ENCODE data around the gene BRSK2.

DNA sequence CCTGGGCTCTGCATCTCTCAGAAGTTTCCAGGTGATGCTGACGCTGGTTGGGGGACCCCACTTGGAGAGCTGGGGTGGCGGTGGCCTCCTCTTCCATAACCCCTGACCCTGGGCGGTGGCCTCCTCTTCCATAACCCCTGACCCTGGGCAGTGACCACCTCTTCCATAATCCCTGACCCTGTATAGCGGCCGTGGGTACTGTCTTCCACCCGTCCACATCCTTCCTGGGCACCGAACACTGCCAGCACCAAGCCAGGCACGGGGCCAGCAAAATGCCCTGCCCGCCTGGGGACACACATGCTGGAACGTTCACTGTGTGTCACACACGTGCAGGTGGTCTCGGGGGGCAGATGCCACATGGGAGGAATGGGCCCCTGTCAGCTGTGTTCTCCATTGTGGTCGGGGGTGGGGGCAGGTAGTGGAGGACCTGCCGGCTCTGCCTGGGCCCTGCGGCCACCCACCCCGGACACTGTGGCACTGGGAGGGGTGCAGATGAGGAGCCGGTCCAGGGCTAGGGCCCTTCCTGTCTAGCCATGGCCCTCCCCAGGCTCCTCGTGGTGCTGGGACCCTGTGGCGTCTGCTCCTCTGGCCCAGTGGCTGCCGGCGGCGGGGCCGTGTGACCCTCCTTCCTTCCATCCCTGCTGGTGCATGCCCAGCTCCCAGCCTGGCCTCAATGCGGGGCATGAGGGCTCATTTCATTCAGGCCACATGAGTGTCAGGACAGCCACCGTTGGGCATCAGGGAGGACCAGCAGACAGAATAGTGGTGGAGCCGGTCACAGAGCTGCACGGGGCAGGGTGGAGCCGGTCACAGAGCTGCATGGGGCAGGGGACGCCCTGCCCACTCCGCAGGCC lies 10.8 kb downstream of the BRSK2 start:
- TF ChIP-seq, protein P1, sequence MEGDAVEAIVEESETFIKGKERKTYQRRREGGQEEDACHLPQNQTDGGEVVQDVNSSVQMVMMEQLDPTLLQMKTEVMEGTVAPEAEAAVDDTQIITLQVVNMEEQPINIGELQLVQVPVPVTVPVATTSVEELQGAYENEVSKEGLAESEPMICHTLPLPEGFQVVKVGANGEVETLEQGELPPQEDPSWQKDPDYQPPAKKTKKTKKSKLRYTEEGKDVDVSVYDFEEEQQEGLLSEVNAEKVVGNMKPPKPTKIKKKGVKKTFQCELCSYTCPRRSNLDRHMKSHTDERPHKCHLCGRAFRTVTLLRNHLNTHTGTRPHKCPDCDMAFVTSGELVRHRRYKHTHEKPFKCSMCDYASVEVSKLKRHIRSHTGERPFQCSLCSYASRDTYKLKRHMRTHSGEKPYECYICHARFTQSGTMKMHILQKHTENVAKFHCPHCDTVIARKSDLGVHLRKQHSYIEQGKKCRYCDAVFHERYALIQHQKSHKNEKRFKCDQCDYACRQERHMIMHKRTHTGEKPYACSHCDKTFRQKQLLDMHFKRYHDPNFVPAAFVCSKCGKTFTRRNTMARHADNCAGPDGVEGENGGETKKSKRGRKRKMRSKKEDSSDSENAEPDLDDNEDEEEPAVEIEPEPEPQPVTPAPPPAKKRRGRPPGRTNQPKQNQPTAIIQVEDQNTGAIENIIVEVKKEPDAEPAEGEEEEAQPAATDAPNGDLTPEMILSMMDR (IDR thresholded peaks at IDR 0.05) = no peak
- no peak for TF ChIP-seq POLR2A (IDR thresholded peaks at IDR 0.05)
